Hematopoietic multipotent progenitor cell treated with erythropoietin and hydrocortisone succinate and interleukin-3 and kit ligand, for 6 days (in vitro differentiated cells): Measurements from ENCODE around the gene SPATA24.
"Not testable (repeated sequence)": the region's sequence is repeated elsewhere in the genome, so short reads cannot be mapped to it uniquely, and the experiment has no call there.

Source experiments
- DNase-seq: peaks from one replicate; pipeline ENCODE4 v3.0.0-alpha.2; 2015

Gene SPATA24

GRCh38 chr5:139394123-139394653, 9.7 kb downstream of the SPATA24 start:
- DNase-seq, result peak; percentile 77

DNA sequence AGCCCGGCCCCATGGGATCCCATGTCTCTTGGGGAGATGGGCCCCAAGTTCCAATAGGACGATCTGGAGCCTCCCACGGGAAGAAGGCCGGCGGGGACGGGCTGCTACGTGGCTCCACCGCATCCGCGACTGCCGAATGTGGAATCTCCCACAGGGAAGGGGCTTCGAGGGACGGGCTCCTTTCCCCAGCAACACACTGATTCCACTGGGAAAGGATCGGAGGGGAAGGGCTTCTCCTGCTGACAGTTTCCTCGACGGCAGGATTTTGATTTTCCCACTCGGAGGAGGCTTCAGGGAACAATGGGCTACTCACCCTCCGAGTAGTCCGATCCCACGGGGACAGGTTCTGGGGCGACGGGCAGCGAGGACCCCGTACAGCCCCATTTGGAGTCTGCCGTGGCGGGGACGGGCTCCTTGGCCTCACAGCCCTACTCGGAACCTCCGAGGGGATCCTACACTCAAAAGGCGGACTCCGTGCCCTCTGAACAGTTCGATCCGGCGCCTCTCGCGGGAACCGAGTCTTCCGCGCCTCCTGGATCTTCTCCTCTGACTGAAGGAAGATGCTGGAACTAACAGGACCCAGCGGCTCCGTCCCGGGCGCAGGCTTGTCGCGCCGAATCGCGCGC, 10.3 kb downstream of the SPATA24 start:
- no peak for DNase-seq

DNA sequence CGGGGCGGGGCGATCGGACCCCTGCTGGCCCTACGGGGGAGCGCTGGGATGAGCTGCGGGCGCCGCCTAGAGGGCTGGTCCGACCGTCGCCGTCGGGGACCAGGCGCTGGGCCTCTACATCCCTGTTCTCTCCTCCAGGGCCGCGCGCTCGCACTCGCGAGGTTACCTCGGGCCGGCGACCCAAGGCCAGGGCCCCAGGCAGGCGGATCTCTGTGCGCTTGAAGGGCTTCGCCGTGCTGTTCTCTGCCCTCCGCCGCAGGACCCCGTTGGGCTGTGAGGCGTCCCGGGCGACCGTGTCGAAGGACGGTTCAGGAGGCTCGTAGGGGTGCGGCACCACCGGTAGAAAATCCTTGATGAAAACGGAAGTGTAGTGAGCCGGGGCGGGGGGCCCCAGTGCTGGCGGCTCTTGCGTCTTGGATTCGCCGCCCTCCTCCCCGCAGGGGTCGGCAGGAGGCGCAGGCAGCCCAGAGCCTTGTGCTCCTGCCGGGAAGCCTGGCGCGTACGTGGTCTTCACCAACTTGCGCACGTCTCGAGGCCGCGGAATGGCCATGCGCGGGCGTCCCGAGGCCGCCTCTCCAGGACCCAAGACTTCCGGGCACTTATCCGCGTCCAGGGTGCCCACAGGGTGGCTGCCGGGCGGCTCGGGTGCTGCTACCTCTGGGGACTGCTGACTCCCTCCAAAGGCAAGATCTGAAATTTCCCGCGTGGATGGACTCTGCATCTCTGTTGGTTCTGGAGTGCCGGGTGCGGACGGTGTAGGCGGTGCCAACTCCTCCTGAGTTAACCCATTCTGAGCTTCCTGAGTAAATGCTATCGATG, 11.0 kb downstream of the SPATA24 start:
- peak; percentile 88 for DNase-seq

GRCh38 chr5:139392324-139392677, 11.6 kb downstream of the SPATA24 start:
- DNase-seq, result no peak

GRCh38 chr5:139391570-139392323, 12.1 kb downstream of the SPATA24 start:
- no peak for DNase-seq

DNA sequence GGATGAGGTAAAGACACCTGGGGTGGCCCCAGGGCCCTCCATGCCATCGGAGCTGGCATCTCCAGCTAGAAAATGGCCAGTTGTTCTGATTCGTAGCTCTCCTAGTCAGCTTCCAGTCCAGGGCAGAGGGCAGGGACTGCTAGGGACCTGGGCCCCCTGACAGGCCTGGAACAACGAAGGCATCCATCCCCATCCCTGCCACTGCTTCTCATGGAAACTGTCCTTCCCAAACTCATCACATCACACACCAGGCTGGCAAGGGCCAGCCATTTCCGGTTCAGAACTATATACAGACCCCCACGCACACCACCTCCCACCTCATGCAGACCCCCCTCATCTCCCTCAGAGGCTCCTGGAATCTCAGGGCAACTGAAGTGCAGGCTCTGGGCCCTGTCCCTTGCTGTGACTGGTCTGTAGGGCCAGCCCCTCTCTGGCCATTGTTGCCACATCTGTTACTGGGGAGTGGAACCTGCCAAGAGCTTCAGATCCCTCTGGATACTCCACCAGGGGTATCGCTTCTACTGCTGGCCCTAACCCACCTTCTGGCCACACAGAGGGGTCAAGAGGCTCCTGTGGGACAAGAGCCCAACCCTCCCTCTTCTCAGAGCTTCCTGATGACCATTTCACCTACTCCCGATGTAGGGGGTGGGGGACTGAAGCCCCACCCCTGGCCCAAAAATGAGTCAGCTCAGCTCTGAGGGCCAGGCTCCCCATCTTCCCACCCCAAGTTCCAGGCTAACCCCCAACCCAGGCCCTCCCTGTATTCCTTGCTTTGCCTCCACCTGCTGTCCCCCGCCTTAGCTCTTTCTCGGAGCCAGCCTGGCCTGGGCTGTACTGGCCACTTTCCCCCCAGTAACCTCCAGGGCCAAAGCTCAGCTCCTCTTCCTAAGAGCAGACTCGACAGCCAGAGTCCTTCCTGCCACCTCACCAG, 13.0 kb downstream of the SPATA24 start:
- no peak for DNase-seq

GRCh38 chr5:139389701-139390638, 13.9 kb downstream of the SPATA24 start, which contains the start of gene MZB1:
MZB1 (minus strand) TSS chr5:139389913; CDS start chr5:139389856, 57 bp downstream.
- peak; percentile 35 for DNase-seq

DNA sequence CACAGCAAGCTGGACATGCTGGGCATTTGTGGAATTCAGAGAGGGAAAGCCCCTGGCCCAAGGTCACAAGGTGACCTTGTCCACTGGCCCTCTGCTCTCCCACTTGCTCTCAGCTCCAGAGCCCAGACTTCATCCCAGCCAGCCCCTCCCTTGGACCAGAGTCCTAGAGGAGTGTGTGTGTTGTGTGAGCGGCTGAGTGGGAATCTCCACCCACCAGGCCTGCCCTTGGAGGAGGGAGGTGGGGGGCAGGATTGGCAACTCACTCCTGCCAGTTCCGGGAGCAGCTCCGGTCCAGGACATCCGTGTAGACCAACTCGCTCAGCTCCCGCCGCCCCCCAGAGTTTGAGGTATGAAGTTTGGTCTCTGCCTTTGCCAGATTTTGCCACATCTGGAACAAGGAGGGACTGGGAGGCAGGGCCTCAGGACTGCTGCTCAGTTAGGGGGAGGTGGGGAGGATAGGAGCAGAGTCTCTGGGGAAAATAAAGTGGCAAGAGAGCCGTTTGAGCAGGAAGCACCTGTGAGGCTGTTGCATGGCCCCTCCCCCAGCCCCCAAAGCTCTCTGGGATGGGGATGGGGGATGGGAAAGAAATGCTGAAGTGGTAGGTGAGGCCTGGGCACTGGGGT, 15.6 kb downstream of the SPATA24 start:
- DNase-seq, result peak; percentile 51

DNA sequence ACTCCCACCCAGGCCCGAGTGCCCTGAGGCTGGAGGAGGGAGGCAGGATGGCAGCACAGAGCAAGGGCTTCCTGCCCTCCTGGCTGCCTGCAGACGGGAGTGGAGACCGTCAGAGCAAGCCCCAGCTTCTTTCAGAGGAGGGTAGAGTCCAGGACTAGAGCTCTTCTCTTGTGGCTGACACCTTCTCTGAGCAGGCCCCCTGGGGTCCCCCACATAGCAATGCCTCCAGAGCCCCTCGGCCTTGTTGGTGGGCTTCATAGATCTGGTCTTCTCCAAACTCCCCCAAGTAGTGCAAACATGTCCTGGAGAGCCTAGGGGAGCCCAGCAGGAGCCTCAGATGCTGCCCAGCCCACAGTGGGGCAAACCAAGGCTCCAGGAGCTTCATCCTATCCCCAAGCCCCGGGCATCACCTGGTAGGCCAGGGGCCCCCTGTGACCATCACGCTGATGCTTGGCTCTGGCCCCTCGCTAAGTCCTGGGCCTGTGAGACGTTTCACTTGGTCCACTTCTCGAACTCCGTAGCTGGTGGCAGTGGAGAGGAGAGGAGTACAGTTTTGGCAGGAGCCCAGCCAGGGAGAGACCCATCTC, 16.2 kb downstream of the SPATA24 start:
- DNase-seq, result no peak

GRCh38 chr5:139386956-139387355, 16.9 kb downstream of the SPATA24 start:
- not testable (repeated sequence) for DNase-seq

DNA sequence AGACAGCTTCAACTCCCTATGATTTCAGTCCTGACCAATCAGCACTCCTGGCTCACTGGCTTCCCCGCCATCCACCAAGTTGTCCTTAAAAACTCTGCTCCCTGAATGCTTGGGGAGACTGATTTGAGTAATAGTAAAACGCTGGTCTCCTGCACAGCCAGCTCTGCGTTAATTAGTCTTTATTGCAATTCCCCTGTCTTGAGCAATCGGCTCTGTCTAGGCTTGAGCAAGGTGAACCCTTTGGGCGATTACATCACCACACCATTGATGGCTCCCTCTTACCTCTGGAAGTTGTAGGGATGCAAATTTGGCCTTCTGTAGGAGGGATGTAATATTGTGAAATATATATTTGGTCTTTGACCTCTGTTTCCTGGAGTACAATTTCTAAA, 17.8 kb downstream of the SPATA24 start:
- peak; percentile 32 for DNase-seq

DNA sequence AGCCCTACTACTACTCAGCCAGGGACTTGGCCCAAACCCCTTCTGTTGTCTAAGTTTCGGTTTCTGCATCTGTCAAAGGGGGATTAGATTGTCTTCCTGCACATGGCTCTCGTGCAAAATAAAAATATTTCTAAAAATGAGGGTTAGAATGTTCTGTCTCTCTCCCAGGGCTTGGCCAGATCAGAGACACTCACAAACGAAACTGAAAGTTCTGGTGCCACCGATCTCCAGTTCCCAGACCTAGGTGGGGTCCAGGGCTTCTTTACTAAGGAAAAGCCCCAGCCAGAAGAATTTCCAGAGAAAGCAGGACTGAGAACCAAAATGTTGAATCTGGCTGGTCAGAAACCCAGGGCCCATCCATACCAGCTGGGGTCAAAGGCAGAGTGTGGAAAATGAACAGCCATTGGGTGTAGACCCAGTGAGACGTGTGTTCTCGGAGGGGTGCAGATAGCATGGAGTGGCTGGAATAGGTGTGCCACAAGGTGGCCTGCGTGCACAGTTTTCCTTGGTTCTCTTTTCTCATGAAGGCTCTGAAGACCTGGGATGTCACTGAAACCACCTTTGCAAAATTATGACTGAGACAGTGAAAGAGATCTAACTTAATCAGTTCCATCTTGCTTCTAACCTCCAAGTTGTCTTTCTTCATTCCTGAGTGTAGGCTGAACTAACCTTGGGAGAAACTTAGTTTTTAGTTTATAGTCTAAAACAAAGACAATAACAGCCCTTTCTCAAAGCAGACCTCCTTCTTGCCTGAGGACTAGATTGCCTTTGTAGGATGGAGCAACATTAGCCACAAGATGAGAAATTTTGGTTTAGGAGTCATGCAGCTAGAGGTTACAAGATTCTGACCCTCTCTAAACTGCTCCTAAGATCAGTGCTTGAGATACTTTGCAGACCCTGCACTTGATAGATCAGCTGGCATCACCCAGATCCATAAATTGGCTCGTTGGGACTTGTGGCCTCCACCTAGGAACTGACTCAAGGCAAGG, 18.5 kb downstream of the SPATA24 start:
- peak; percentile 58 for DNase-seq

GRCh38 chr5:139384591-139385051, 19.3 kb downstream of the SPATA24 start:
- DNase-seq, result no peak

GRCh38 chr5:139383993-139384590, 19.8 kb downstream of the SPATA24 start:
- no peak for DNase-seq

DNA sequence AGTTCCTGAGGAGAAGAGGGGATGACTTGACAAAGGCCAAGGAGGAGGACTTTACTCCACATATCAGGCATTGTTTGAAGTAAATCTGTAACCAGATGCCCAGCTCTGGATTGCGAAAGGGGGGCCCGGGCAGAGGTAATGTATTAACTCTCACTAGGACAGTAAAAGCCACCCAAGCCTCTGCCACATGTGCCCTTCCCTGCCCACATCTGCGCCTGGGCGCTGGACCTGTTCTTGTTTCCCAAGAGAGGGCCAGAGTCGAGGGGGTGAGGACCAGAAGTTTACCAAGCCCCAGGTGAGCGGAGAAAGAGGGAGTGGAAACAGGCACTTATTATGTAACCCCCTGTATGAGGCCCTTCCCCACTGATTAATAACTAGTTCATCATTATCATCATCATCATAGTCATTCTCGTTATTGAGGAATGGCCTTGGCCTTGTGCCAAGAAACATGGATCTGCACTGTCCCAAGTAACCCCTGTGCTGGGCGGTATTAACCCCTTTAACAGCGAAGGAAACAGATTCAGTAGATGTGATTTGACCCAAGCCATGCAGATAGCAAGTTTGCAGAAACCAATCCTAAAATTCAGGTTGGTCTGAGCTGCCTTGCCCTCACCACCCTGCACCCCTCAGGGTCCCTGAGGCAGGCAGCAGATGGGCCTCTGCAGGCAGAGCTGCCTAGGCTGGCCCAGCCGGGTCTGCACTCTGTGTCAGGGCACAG, 20.5 kb downstream of the SPATA24 start, which contains the start of gene SLC23A1:
Gene SLC23A1 (minus strand): TSS at position 23 of the 718 bp plus-strand sequence. CDS start 44 bp downstream, outside the sequence.
- DNase-seq, result peak; percentile 33

DNA sequence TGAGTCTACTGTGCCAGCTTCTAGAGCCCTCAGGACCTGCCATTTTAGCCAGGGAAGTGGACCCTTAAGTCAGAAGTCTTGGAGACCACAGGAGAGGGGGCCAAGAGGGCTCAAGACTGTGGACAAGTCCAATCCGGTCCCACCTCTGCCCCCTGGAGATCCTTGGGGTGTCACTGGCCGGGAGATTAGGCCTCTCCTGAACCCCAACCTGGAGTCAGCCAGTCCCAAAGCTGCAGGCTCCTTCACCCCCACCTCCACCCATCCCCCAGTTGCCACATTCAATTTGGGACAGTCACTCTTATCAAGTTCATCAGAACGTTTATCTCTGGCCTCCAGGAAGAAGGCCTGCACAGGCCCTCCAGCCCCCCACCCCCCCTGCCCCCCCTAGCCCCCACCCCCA, 21.1 kb downstream of the SPATA24 start:
- no peak for DNase-seq
